Large intestine (tissue), 3 donors: ENCODE results near the gene CIAO1. TPM values are rescaled to one million over a fixed set of nuclear protein-coding genes. Genes with fewer than 3 reads are reported as not detected.
"Not testable (repeated sequence)": the region's sequence is repeated elsewhere in the genome, so short reads cannot be mapped to it uniquely, and the experiment has no call there.

Source experiments
- DNase-seq, 2 donors: peaks; one replicate each; pipeline versions ENCODE4 v3.0.0 to v3.0.0-alpha.2; 2013
- H3K27ac ChIP-seq: one replicate; pipeline ENCODE4 v1.5.1; 2013; ENCODE audit warnings: low read length
- H3K27me3 ChIP-seq: 2 replicates; pipeline ENCODE4 v1.6.1; 2013; ENCODE audit warnings: low read length; ENCODE audit not compliant: control insufficient read depth, insufficient read depth
- H3K36me3 ChIP-seq: 2 replicates; pipeline ENCODE4 v1.6.1; 2013; ENCODE audit warnings: low read length; ENCODE audit not compliant: control insufficient read depth, insufficient read depth
- H3K4me1 ChIP-seq: one replicate; pipeline ENCODE4 v1.6.1; 2013; ENCODE audit warnings: low read length; ENCODE audit not compliant: control insufficient read depth, insufficient read depth
- H3K4me3 ChIP-seq: one replicate; pipeline ENCODE4 v1.5.1; 2013; ENCODE audit warnings: low read length
- H3K9me3 ChIP-seq: one replicate; pipeline ENCODE4 v1.6.1; 2013; ENCODE audit warnings: mild to moderate bottlenecking, low read depth, low read length, moderate library complexity; ENCODE audit not compliant: control insufficient read depth
- WGBS: methylation state at CpG from one replicate; pipeline ENCODE4 v1.1.5; 2013; ENCODE audit warnings: low lambda C conversion rate; ENCODE audit not compliant: insufficient coverage; 5-methylcytosine and 5-hydroxymethylcytosine counted together
- polyA plus RNA-seq: library from polyadenylated mRNA; unstranded; fragments of 120-200 nt; gene quantifications from one replicate; pipeline ENCODE4 v1.2.1, GENCODE V29; 2013

Gene CIAO1
- polyA plus RNA-seq, 1 donor: 70.0 TPM

DNA sequence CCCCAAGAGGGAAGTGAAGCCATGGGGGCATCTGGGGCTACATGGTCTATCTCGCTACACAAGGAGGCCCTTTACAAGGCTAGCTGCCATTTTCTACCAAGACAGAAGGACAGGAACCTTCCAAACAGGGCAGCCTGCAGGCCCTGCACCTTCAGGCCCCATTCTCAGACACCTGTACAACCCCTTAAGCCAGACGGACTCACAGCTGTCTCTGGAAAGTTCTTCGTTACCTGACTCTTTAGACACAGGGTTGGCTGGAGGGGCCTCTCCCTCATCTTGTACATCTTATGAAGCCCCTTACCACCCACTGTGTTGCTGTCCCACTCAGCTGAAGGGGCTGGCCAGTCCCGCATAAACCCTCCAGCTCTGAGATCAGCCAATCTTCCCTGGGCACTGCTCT is 17.4 kb upstream of the CIAO1 start:
- no peaks in the 10 kb centered on the region for H3K9me3 ChIP-seq
- H3K27ac ChIP-seq: no peak overlapping the region
- H3K4me3 ChIP-seq: no peak overlapping the region
- DNase-seq: no peak
- H3K27me3 ChIP-seq: no peaks in the 10 kb centered on the region
- peaks cover 19% of the 10 kb centered on the region for H3K4me1 ChIP-seq
- peaks cover 26% of the 10 kb centered on the region for H3K36me3 ChIP-seq
- no CpG with 5 or more reads among the region's 4 CpGs for WGBS

DNA sequence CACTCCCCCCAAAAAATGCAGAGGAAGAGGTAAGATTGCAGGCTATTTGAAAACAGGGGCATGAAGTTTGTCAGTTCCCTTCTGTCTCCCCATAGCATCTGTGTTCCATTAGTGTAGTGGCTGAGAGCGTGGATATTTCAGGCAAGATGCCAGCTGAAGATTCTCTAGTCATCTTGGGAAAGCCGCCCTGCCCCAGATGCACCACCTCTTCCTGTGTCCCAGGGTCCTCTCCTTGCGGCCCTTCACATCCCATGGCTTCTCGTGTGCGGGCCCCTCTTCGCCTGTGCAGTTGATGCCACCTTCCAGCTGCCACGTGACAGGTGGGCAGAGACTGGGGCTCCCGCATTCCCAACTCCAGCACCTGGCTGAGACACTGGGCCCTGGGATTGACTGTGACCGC is 16.4 kb upstream of the CIAO1 start:
- H3K4me1 ChIP-seq: peaks cover 19% of the 10 kb centered on the region
- WGBS: no CpG with 5 or more reads among the region's 9 CpGs
- H3K9me3 ChIP-seq: no peaks in the 10 kb centered on the region
- DNase-seq: no peak
- no peak overlapping the region for H3K4me3 ChIP-seq
- H3K27me3 ChIP-seq: no peaks in the 10 kb centered on the region
- peaks cover 36% of the 10 kb centered on the region for H3K36me3 ChIP-seq
- no peak overlapping the region for H3K27ac ChIP-seq

DNA sequence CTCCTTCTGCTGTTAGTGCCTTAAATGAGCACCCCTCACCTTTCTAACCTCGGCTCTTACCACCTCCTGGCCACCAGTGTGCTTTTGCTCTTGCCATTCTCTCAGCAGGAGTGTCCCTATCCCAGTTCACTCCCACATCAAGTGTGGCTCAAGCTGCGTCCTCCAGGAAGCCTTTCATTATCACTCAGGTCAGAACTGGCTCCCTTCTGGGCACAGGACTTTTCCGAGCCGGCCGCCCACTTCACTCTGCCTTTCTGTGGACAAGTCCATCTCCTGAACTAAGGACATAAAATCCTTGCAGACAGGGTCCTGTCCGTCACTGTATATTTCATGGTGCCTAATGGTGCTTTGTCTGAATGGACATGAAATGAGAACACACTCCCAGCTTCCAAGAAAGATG is 15.8 kb upstream of the CIAO1 start:
- Histone ChIP-seq H3K4me3 (no peak overlapping the region), H3K9me3 (no peaks in the 10 kb centered on the region), H3K27ac (no peak overlapping the region), H3K4me1 (peaks cover 19% of the 10 kb centered on the region), H3K27me3 (no peaks in the 10 kb centered on the region), H3K36me3 (peaks cover 42% of the 10 kb centered on the region)
- WGBS: no CpG with 5 or more reads among the region's 6 CpGs
- no peak for DNase-seq

DNA sequence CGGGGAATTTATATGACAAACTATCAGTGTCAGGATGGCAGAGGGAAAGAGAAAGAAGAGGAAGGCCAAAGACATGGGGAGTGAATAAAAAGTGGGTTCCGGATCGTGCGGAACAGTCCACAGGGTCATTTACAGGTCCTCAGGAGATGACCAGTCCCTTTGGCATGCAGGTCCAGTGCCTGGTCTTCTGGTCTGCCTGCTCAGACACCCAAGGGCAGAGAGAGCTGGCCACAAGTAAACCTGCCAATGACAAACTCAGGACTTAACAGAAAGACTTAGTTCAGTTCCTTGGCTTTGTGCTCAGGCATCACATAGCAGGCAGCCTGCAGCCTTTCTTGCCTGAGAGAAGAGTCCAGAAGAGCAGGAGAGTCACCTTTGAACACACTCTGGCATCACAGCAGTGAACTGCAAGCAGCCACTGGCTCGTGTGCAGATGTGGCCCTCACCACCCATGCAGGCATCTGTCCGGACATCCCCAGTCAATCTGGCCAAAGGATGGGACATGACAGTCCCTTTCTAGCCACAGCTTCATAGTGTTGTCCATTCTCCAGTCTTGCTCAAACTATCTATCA is 14.2 kb upstream of the CIAO1 start:
- DNase-seq: peak in 1 of 2 donors; percentile 26
- H3K4me3 ChIP-seq: no peak overlapping the region
- H3K27ac ChIP-seq: no peak overlapping the region
- WGBS: 0% methylated on average over 1 of the region's 6 CpGs
- H3K27me3 ChIP-seq: no peaks in the 10 kb centered on the region
- H3K4me1 ChIP-seq: peaks cover 19% of the 10 kb centered on the region
- H3K36me3 ChIP-seq: peaks cover 49% of the 10 kb centered on the region
- H3K9me3 ChIP-seq: no peaks in the 10 kb centered on the region

DNA sequence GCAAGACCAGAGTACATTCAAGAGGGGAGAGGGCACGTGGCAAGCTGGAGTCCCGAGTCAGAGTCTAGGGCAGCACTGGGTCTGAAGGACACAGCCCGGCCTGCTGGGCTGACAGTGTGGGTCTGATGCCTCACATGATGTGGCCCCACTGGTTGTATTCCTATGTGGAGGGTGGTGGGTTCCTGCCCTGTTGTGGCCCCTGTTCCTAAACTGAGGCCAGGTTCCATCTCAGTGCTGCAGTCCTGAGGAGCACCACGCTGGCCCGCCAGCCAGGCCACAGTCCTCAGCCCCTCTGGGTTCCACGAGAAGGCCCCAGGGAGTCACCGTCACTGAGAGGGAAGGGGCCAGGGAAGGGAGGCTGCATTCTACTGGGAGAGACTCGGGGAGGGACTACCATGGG is 13.5 kb upstream of the CIAO1 start:
- peak overlapping the region; percentile 65 for H3K27ac ChIP-seq
- H3K4me3 ChIP-seq: no peak overlapping the region
- H3K4me1 ChIP-seq: peaks cover 19% of the 10 kb centered on the region
- DNase-seq: no peak
- H3K9me3 ChIP-seq: no peaks in the 10 kb centered on the region
- no peaks in the 10 kb centered on the region for H3K27me3 ChIP-seq
- peaks cover 49% of the 10 kb centered on the region for H3K36me3 ChIP-seq
- no CpG with 5 or more reads among the region's 8 CpGs for WGBS

DNA sequence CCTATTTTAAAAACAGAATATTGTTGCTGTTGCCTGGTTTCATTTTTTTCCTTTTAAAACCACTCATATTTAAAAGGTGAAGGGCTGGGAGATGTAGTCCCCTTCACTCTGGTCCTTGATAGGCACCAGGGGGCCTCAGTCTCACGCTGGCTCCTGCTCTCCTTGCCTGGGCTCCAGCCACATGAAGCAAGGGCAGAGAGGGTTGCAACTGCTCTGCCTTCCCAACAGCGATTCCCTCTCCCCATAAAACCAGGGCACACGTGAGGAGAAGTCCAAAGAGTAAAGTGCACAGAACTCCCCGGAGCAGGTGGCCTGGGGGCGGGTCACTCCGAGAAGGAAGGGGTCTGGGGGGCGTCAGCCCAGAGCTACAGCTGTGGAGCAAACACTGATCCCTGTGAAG is 13.0 kb upstream of the CIAO1 start:
- H3K27ac ChIP-seq: peak overlapping the region; percentile 65
- H3K4me3 ChIP-seq: no peak overlapping the region
- H3K36me3 ChIP-seq: peaks cover 49% of the 10 kb centered on the region
- H3K27me3 ChIP-seq: no peaks in the 10 kb centered on the region
- no CpG with 5 or more reads among the region's 7 CpGs for WGBS
- no peaks in the 10 kb centered on the region for H3K9me3 ChIP-seq
- peak; percentile 72 to 81 for DNase-seq
- H3K4me1 ChIP-seq: peaks cover 19% of the 10 kb centered on the region

DNA sequence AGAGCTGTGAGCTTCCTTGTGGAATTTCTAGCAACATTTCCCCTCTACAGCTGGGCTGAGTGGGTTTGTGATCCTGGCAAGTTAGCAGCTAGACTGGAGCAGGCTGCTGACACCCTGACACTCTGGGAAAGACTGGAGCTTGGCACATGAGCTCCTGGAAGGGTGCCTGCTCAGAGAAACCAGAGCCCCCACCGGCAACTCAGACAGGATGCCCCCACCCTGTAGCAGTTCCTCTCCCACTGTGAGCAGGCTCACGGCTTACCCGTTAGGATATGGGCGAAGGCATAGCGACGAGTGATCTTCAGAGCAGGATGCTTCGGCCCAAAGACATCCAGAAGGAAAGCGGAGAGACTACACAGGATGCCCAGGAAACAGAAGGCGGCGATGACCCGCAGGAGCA is 11.5 kb upstream of the CIAO1 start:
- peaks cover 61% of the 10 kb centered on the region for H3K36me3 ChIP-seq
- no peak overlapping the region for H3K4me3 ChIP-seq
- WGBS: no CpG with 5 or more reads among the region's 11 CpGs
- peaks cover 33% of the 10 kb centered on the region for H3K4me1 ChIP-seq
- no peaks in the 10 kb centered on the region for H3K27me3 ChIP-seq
- DNase-seq: no peak
- no peak overlapping the region for H3K27ac ChIP-seq
- no peaks in the 10 kb centered on the region for H3K9me3 ChIP-seq

DNA sequence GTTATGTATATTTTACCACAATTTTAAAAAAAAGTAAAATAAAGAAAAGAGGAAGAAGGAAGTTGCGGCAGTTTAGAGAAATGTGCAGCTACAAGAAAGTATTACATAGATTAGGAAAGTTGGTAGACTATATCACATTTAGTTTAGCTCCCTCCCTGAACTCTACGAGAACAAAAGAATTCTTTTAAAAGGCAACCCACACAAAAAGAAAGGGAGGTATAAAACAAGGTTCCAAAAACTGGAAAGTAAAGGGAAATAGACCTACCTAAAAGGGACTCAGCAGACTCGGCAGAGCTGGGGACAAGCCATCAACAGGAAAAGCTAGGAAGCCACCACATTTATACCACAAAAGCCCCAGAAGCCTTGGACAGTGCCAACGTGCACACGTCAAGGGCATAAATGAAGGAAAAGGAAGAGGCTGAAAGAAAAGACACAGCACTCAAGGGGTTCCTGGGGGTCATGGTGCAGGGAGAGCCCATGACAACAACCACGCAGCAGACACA is 9.4 kb upstream of the CIAO1 start:
- Histone ChIP-seq H3K36me3 (peaks cover 57% of the 10 kb centered on the region), H3K27me3 (no peaks in the 10 kb centered on the region), H3K4me3 (no peak overlapping the region), H3K9me3 (no peaks in the 10 kb centered on the region), H3K27ac (no peak overlapping the region), H3K4me1 (peaks cover 53% of the 10 kb centered on the region)
- 71% methylated on average over 1 of the region's 6 CpGs for WGBS
- DNase-seq: no peak

DNA sequence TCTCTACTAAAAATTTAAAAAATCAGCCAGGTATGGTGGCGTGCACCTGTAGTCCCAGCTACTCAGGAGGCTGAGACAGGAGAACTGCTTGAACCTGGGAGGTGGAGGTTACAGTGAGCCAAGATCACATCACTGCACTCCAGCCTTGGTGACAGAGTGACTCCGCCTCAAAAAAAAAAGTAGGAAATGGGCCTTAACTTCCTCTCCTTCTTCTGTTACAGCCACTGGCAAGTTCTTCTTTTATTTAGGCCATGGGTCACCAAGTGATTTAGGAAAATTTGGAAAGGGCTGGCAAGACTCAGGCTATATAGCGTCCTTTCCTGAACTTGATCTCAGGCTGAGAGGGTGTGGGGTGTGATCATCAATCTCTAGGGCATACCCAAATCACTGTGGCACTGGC is 8.3 kb upstream of the CIAO1 start:
- H3K4me1 ChIP-seq: peaks cover 52% of the 10 kb centered on the region
- WGBS: no CpG with 5 or more reads among the region's 3 CpGs
- H3K27me3 ChIP-seq, DNase-seq, H3K27ac ChIP-seq, H3K9me3 ChIP-seq, H3K4me3 ChIP-seq: not testable (repeated sequence)
- H3K36me3 ChIP-seq: peaks cover 49% of the 10 kb centered on the region

DNA sequence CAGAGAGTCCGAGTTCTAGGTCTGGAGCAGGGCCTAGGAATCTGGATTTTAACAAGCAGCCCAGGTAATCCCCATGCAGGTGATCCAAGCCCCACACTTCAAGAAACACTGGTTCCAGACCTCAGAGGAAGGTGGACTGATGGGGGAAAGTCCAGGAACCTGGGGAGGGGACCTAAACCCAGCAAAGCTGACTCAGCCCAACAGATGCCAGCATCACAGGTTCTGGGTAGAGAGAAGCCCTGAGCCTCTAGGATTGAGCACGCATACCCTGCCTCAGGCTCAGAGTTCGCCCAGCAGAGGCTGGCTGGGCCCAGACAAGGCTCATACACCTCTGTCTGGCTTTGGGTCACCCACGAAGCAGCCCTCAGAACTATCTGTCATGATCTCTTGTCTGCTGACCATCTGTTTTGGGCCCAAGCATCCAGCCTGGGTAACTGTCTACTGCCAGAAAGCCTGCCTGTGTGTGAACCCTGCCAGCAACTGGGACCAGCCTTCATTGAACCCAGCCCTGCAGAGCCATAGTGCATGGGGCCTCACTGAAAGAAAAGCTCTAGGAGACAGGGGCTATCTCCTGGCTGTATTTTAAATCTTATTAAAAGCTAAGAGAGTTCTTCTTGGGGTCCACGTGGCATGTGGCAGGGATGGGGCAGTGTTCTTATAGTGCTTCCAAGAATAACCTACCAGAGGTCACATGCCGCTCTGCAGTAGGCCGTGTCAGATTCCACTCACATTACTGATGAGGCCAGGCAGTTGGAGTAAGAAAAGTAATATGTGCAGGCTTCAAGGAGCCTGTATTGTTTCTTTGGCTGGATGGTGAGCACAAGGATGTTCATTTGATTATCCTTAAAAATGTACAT is 7.6 kb upstream of the CIAO1 start:
- Histone ChIP-seq H3K36me3 (peaks cover 45% of the 10 kb centered on the region), H3K9me3 (no peaks in the 10 kb centered on the region), H3K4me1 (peaks cover 47% of the 10 kb centered on the region), H3K27me3 (no peaks in the 10 kb centered on the region), H3K4me3 (no peak overlapping the region), H3K27ac (no peak overlapping the region)
- WGBS: 100% methylated on average over 2 of the region's 7 CpGs
- DNase-seq: no peak
